Activated CD8-positive, alpha-beta T cell treated with anti-CD3 and anti-CD28 coated beads, Interleukin-2, amount 10 ng/mL, durations not matched to agents 7 days and 5 days (primary cell): Measurements from ENCODE around the gene ZNF652. TPM values are rescaled to one million over a fixed set of nuclear protein-coding genes. Genes with fewer than 3 reads are reported as not detected.
"Not testable (repeated sequence)": the region's sequence is repeated elsewhere in the genome, so short reads cannot be mapped to it uniquely, and the experiment has no call there.

Experiments
- ATAC-seq: fragments of 150-1000 bp; cut with Tn5 transposase; one replicate; pipeline ENCODE4 v1.10.0; 2021; ENCODE audit warnings: moderate library complexity
- CTCF ChIA-PET: fragments of 350-600 bp; sonication (Branson Sonifier 250); formaldehyde crosslinking; loops from one replicate; lab custom pipeline; 2021; ENCODE audit warnings: antibody characterized with exemption; lab: Charles Lee
- POLR2A ChIA-PET: fragments of 350-600 bp; sonication (Branson Sonifier 250); formaldehyde crosslinking; loops from one replicate; lab custom pipeline; 2021; ENCODE audit warnings: antibody characterized with exemption; lab: Charles Lee
- DNase-seq: peaks from one replicate; pipeline ENCODE4 v3.0.0-alpha.2; 2020
- H3K27ac Mint-ChIP-seq: one replicate; pipeline ENCODE4 v1.8.0; 2021; ENCODE audit warnings: mild to moderate bottlenecking, mixed read lengths
- H3K27me3 Mint-ChIP-seq: one replicate; pipeline ENCODE4 v1.8.0; 2021; ENCODE audit warnings: low read depth, mixed read lengths
- H3K36me3 Mint-ChIP-seq: one replicate; pipeline ENCODE4 v1.8.0; 2021; ENCODE audit warnings: low read depth, mixed read lengths
- H3K4me1 Mint-ChIP-seq: one replicate; pipeline ENCODE4 v1.8.0; 2021; ENCODE audit warnings: low read depth, mixed read lengths
- H3K4me3 Mint-ChIP-seq: one replicate; pipeline ENCODE4 v1.8.0; 2021; ENCODE audit warnings: mild to moderate bottlenecking, mixed read lengths
- H3K9me3 Mint-ChIP-seq: one replicate; pipeline ENCODE4 v1.8.0; 2022; ENCODE audit warnings: mixed read lengths; ENCODE audit not compliant: insufficient read depth
- total RNA-seq, 2 experiments: library from RNA; stranded (reverse); gene quantifications; one replicate each; pipeline ENCODE4 v1.2.3, GENCODE V29; 2021

Gene ZNF652
- total RNA-seq, 2 experiments from 2014 or later, result 27.3 to 27.9 TPM

DNA sequence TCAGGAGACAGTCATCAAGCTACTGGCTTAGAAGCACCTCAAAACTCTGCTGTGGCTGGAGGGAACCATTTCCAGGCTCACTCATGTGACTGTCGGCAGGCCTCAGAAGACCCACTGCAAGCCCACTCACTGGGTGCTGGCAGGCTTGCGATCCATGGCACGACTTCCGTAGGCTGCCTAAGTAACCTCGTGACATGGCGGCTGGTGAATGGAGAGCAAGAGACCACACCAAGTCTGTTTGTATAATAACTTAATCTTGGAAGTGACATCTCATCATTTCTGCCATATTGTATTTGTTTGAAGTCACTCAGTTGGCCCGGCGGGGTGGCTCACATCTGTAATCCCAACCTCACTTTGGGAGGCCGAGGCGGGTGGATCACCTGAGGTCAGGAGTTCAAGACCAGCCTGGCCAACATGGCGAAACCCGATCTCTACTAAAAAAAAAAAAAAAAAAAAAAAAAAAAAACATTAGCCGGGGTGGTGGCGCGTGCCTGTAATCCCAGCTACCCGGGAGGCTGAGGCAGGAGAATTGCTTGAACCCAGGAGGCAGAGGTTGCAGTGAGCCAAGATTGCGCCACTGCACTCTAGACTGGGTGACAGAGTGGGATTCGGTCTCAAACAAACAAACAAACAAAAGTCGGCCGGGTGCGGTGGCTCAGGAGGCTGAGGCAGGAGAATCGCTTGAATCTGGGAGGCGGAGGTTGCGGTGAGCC, 75.6 kb downstream of the ZNF652 start:
- H3K27ac Mint-ChIP-seq, H3K36me3 Mint-ChIP-seq, H3K27me3 Mint-ChIP-seq, DNase-seq, H3K4me3 Mint-ChIP-seq, POLR2A ChIA-PET, ATAC-seq, H3K9me3 Mint-ChIP-seq, H3K4me1 Mint-ChIP-seq: not testable (repeated sequence)
- CTCF ChIA-PET, result interaction anchor here (1.2 kb wide), 1 partner anchor 121 kb away, joined by 3 read pairs; no protein-coding TSS in a partner anchor

DNA sequence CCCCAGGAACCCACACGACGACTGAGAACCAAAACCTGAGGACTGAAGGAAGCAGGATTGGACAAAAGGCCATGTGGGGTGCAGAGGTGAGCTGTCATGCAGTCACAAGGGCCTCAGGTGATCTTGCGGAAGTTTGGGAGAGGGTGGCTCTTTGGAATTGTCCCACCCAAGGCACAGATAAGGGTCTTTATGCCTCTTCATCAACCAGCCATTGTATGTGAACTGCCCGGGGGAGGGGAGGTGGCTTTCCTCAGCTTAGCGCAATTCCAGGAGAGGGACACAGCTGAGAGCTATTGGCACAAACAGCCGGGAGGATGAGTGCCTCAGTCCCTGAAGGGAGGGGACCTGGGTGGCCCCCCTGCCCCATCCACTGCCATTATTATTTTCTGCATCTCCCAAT, 76.3 kb downstream of the ZNF652 start:
- ChIA-PET CTCF (no interaction called here), POLR2A (no interaction called here)
- Mint-ChIP-seq H3K4me1 (no peaks in the 10 kb centered on the region), H3K27me3 (peaks cover 2% of the 10 kb centered on the region), H3K27ac (no peak overlapping the region), H3K9me3 (no peaks in the 10 kb centered on the region), H3K36me3 (no peaks in the 10 kb centered on the region), H3K4me3 (no peak overlapping the region)
- ATAC-seq (no peak), DNase-seq (no peak)

DNA sequence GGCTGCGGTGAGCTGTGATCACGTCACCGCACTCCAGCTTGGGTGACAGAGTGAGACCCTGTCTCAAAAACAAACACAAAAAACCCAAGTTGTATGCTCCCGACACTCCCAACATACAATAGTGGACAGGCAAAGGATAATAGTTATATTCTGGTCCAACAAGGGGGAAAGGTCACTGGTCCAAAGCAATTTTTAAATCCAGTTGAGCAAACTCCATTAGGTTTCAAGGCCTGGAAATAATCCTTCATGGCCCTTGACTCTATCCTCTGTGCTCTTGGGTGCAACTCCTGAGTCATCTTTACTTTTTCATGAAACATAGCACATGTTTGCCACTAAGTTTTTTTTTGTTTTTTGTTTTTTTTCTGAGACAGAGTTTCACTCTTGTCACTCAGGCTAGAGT, 81.1 kb downstream of the ZNF652 start:
- H3K27ac Mint-ChIP-seq, result no peak overlapping the region
- CTCF ChIA-PET, result interaction anchor here (1.5 kb wide), 1 partner anchor 10 kb away, joined by 5 read pairs; no protein-coding TSS in a partner anchor
- H3K4me3 Mint-ChIP-seq, result no peak overlapping the region
- no peak for ATAC-seq
- no peaks in the 10 kb centered on the region for H3K36me3 Mint-ChIP-seq
- POLR2A ChIA-PET, result no interaction called here
- no peaks in the 10 kb centered on the region for H3K4me1 Mint-ChIP-seq
- no peaks in the 10 kb centered on the region for H3K9me3 Mint-ChIP-seq
- DNase-seq, result no peak
- peaks cover 5% of the 10 kb centered on the region for H3K27me3 Mint-ChIP-seq

DNA sequence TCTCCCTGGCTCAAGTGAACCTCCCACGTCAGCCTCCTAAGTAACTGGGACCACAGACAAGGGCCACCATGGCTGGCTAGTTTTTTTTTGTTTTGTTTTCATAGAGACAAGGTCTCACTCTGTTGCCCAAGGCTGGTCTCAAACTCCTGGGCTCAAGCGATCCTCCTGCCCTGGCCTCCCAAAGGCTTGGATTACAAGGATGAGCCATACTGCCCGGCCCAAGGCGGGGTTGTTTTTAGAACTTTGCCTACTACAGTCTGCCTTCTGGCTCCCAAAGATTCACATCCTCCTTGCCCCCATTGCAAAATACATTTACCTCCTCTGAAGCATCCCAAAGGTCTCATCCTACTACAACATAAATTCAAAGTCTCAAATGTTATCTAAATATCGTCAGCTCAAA, 82.0 kb downstream of the ZNF652 start:
- Mint-ChIP-seq H3K4me1 (no peaks in the 10 kb centered on the region), H3K27me3 (peaks cover 5% of the 10 kb centered on the region), H3K27ac (no peak overlapping the region), H3K36me3 (no peaks in the 10 kb centered on the region), H3K9me3 (no peaks in the 10 kb centered on the region), H3K4me3 (no peak overlapping the region)
- no peak for DNase-seq
- ATAC-seq, result no peak
- ChIA-PET POLR2A (no interaction called here), CTCF (interaction anchor here (1.5 kb wide), 1 partner anchor 11 kb away, joined by 5 read pairs; no protein-coding TSS in a partner anchor)

DNA sequence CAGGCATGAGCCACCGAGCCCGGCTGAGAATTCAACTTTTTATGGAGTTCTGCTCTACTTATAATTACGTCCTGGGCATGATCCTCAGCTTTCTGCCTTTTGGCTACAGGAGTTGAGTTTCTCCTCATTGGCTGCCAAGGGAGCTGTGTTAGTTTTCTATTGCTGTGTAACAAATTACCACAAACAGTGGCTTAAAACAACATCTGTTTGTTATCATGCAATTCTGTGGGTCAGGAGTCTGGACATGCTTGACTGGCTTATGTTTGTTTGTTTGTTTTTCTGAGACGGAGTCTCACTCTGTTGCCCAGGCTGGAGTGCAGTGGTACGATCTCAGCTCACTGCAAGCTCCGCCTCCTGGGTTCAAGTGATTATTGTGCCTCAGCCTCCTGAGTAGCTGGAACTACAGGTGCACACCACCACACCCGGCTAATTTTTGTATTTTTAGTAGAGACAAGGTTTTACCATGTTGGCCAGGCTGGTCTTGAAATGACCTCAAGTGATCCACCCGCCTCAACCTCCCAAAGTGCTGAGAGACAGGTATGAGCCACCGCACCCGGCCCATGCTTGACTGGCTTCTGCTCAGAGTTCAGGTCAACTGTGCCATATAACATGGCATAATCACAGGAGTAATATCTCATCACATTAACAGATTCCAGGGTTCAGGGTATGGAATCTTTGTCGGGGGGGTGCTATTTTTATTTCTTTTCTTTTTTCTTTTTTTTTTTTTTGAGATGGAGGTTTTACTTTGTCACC, 82.6 kb downstream of the ZNF652 start:
- CTCF ChIA-PET, result interaction anchor here (0.5 to 1.5 kb wide), 2 partner anchors 11 to 99 kb away, joined by 3 to 5 read pairs; no protein-coding TSS in a partner anchor
- H3K4me1 Mint-ChIP-seq, H3K4me3 Mint-ChIP-seq, H3K36me3 Mint-ChIP-seq, H3K27ac Mint-ChIP-seq, H3K27me3 Mint-ChIP-seq, H3K9me3 Mint-ChIP-seq, ATAC-seq, DNase-seq: not testable (repeated sequence)
- POLR2A ChIA-PET, result interaction anchor here (1.0 kb wide), 1 partner anchor 11 kb away, joined by 4 read pairs; no protein-coding TSS in a partner anchor

DNA sequence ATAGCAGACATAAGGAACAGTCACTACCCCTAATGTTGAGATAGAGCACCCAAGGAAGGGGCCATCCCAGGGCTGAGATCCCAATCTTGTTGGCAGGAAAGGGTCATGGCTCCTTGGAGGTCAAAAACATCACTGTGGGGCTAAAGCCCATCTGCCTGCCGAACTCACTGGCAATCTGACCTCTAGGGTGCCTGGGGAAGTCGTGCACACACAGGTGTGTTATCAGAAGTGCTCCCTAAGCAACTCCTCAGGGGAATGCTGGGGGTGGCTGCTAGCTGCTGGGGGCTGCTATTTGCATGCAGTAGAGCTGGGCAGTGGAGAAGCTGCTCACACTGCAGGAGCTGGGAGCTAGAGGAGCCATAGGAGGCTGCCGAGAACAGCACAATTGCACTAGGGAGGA, 84.0 kb downstream of the ZNF652 start:
- no peaks in the 10 kb centered on the region for H3K36me3 Mint-ChIP-seq
- no peak overlapping the region for H3K4me3 Mint-ChIP-seq
- H3K9me3 Mint-ChIP-seq, result no peaks in the 10 kb centered on the region
- ChIA-PET POLR2A (no interaction called here), CTCF (interaction anchor here (1.3 kb wide), 1 partner anchor 13 kb away, joined by 3 read pairs; no protein-coding TSS in a partner anchor)
- peaks cover 5% of the 10 kb centered on the region for H3K27me3 Mint-ChIP-seq
- ATAC-seq (no peak), DNase-seq (no peak)
- no peaks in the 10 kb centered on the region for H3K4me1 Mint-ChIP-seq
- no peak overlapping the region for H3K27ac Mint-ChIP-seq

DNA sequence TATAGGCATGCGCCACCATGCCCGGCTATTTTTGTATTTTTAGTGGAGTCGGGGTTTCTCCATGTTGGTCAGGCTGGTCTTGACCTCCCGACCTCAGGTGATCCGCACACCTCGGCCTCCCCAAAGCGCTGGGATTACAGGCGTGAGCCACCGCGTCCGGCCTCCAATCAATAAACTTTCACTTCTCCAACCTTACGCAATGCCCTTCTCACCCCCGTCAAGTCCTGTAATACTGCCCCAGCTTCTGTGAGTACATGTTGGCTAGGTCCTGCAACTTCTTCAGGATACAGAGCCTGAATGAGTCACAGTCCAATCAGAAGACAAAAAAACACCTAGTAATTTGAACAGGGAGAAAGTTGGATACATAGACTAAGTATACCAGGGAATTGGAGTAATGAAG, 84.4 kb downstream of the ZNF652 start:
- Mint-ChIP-seq H3K4me3 (no peak overlapping the region), H3K9me3 (no peaks in the 10 kb centered on the region), H3K4me1 (no peaks in the 10 kb centered on the region), H3K27me3 (peaks cover 4% of the 10 kb centered on the region), H3K36me3 (no peaks in the 10 kb centered on the region), H3K27ac (no peak overlapping the region)
- ATAC-seq (no peak), DNase-seq (no peak)
- ChIA-PET CTCF (interaction anchor here (1.3 kb wide), 1 partner anchor 14 kb away, joined by 3 read pairs; no protein-coding TSS in a partner anchor), POLR2A (no interaction called here)

DNA sequence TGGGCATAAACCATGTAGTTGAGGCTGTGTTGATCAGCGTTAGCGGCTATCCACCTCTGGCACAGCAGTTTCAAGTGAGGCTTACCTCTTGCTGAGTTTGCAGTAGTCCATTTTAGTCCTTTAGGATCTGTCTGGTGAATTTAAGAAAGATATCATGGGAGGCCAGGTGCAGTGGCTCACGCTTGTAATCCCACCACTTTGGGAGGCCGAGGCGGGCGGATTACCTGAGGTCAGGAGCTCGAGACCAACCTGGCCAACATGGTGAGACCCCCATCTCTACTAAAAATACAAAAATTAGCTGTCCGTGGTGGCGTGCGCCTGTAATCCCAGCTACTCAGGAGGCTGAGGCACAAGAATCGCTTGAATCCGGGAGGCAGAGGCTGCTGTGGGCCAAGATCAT, 86.1 kb downstream of the ZNF652 start:
- H3K27me3 Mint-ChIP-seq, DNase-seq, H3K9me3 Mint-ChIP-seq, H3K36me3 Mint-ChIP-seq, ATAC-seq, H3K4me3 Mint-ChIP-seq, POLR2A ChIA-PET, H3K4me1 Mint-ChIP-seq, CTCF ChIA-PET, H3K27ac Mint-ChIP-seq: not testable (repeated sequence)

DNA sequence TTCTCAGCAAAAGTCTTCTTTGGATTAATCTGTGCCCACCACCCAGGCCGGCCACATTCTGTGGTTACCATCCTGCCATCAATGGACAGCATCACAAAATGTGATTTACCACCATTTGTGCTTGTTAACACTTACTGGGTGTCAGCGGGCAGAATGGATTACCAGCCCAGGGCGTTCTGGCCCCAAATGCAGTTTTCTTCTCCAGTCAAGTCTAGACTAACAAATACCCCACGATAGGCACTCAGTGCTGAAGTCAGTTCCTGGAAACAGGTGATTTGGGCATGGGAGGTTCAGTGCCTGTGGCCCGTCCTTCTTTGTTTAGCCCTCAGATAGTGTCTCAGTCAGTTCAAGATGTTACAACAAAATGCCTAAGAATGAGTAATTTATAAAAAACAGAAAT, 92.7 kb downstream of the ZNF652 start:
- Mint-ChIP-seq H3K4me3 (no peak overlapping the region), H3K9me3 (no peaks in the 10 kb centered on the region), H3K4me1 (no peaks in the 10 kb centered on the region), H3K27me3 (no peaks in the 10 kb centered on the region), H3K36me3 (no peaks in the 10 kb centered on the region), H3K27ac (no peak overlapping the region)
- ChIA-PET POLR2A (no interaction called here), CTCF (no interaction called here)
- DNase-seq, result no peak
- ATAC-seq, result no peak

DNA sequence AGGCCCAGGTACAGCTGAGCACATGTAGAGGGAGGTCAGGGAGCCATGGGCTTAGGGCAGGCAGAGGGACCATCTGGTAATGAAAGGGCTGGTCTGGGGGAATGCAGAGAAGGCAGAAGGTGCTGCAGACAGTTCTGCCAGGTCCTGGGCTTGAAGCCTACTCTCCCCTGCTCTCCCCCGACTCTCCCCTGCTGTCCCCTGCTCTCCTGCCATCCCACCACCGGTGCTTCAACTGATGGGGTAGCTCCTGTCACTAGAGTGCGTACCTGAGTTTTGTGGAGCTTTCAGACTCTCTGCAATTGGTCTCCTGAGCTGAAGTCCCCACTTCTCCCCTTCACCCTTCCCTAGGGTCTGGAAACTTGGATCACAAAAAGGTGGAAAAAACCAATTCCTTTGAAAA, 94.1 kb downstream of the ZNF652 start:
- Mint-ChIP-seq H3K27ac (no peak overlapping the region), H3K27me3 (peaks cover 2% of the 10 kb centered on the region), H3K9me3 (no peaks in the 10 kb centered on the region), H3K4me1 (no peaks in the 10 kb centered on the region), H3K36me3 (no peaks in the 10 kb centered on the region), H3K4me3 (no peak overlapping the region)
- ChIA-PET CTCF (interaction anchor here (1.3 kb wide), 1 partner anchor 288 kb away, joined by 4 read pairs; no protein-coding TSS in a partner anchor), POLR2A (no interaction called here)
- DNase-seq, result no peak
- no peak for ATAC-seq

DNA sequence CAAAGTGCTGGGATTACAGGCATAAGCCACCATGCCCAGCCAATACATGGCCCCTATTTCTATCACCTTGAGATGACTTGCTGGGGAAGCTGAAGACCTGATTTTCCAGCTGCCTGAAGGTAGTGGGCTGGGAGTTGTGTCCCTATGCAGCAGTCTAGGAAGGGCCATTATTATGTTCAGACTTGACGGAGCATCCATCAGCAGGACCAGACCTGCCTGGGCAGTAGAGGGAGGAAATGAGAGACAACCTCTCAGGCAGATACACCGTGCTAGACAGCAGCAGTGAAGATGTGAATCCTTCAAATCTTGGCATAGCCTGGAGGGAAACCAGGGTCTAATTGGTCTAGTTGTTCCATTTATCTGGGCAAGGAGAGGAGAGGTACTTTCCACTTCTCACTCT, 95.8 kb downstream of the ZNF652 start:
- no peak for DNase-seq
- peaks cover 3% of the 10 kb centered on the region for H3K27me3 Mint-ChIP-seq

DNA sequence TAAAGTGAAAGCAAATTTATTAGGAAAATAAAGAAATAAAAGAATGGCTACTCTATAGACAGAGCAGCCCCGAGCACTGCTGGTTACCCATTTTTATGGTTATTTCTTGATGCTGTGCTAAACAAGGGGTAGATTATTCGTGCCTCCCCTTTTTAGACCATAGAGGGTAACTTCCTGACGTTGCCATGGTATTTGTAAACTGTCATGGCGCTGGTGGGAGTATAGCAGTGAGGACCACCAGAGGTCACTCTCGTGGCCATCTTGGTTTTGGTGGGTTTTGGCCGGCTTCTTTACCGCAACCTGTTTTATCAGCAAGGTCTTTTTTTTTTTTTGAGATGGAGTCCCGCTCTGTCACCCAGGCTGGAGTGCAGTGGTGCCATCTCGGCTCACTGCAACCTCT, 100.5 kb downstream of the ZNF652 start:
- Mint-ChIP-seq H3K27me3 (peaks cover 14% of the 10 kb centered on the region), H3K4me1 (peaks cover 13% of the 10 kb centered on the region)
- POLR2A ChIA-PET, H3K4me3 Mint-ChIP-seq, H3K36me3 Mint-ChIP-seq, ATAC-seq, DNase-seq, H3K27ac Mint-ChIP-seq, H3K9me3 Mint-ChIP-seq, CTCF ChIA-PET: not testable (repeated sequence)

More for the DNA sequence above, 95.8 kb downstream of the ZNF652 start:
- H3K27ac Mint-ChIP-seq, result no peak overlapping the region
- ChIA-PET CTCF (no interaction called here), POLR2A (no interaction called here)
- no peak overlapping the region for H3K4me3 Mint-ChIP-seq
- no peaks in the 10 kb centered on the region for H3K9me3 Mint-ChIP-seq
- H3K36me3 Mint-ChIP-seq, result no peaks in the 10 kb centered on the region
- ATAC-seq, result no peak
- H3K4me1 Mint-ChIP-seq, result peaks cover under 1% of the 10 kb centered on the region
